ENCODE data around the gene ZNF629. TPM values are rescaled to one million over a fixed set of nuclear protein-coding genes. Genes with fewer than 3 reads are reported as not detected.

ZNF629 gene
- total and polyA plus RNA-seq, 8 donors = 4.5 to 8.6 (median 6.0) TPM

DNA sequence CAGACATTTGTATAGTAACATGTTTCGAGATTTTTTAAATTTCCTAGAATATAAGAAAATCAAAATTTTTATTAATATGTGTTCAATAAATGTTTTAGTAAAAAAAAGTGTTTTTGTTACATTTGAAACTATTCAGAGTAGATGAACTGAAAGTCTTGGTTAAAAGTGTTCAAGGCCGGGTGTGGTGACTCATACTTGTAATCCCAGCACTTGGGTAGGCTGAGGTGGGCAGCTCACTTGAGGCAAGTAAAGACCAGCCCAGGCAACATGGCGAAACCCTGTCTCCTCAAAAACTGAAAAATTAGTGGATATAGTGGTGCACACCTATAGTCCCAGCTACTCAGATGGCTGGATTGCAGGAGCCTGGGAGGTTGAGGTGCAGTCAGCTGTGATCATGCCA, 55.6 kb downstream of the ZNF629 start:
- TF ChIP-seq, protein P1, sequence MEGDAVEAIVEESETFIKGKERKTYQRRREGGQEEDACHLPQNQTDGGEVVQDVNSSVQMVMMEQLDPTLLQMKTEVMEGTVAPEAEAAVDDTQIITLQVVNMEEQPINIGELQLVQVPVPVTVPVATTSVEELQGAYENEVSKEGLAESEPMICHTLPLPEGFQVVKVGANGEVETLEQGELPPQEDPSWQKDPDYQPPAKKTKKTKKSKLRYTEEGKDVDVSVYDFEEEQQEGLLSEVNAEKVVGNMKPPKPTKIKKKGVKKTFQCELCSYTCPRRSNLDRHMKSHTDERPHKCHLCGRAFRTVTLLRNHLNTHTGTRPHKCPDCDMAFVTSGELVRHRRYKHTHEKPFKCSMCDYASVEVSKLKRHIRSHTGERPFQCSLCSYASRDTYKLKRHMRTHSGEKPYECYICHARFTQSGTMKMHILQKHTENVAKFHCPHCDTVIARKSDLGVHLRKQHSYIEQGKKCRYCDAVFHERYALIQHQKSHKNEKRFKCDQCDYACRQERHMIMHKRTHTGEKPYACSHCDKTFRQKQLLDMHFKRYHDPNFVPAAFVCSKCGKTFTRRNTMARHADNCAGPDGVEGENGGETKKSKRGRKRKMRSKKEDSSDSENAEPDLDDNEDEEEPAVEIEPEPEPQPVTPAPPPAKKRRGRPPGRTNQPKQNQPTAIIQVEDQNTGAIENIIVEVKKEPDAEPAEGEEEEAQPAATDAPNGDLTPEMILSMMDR (IDR thresholded peaks at IDR 0.05) = no peak
- no peak for FAIRE-seq
- H3K27ac ChIP-seq = no peak overlapping the region
- WGBS, 2 donors = 91 to 99% methylated on average over 3 of the region's 3 CpGs
- H3K4me1 ChIP-seq = no peaks in the 10 kb centered on the region
- no peak for ATAC-seq
- intact Hi-C loops (cut with DNase I) = no loop called here
- peaks cover 1 to 78% (median 33%) of the 10 kb centered on the region in 3 donors for H3K36me3 ChIP-seq
- no peaks in the 10 kb centered on the region for H3K9me3 ChIP-seq
- DNase-seq = no peak
- no peaks in the 10 kb centered on the region for H3K27me3 ChIP-seq
- H3K4me3 ChIP-seq = no peak overlapping the region

DNA sequence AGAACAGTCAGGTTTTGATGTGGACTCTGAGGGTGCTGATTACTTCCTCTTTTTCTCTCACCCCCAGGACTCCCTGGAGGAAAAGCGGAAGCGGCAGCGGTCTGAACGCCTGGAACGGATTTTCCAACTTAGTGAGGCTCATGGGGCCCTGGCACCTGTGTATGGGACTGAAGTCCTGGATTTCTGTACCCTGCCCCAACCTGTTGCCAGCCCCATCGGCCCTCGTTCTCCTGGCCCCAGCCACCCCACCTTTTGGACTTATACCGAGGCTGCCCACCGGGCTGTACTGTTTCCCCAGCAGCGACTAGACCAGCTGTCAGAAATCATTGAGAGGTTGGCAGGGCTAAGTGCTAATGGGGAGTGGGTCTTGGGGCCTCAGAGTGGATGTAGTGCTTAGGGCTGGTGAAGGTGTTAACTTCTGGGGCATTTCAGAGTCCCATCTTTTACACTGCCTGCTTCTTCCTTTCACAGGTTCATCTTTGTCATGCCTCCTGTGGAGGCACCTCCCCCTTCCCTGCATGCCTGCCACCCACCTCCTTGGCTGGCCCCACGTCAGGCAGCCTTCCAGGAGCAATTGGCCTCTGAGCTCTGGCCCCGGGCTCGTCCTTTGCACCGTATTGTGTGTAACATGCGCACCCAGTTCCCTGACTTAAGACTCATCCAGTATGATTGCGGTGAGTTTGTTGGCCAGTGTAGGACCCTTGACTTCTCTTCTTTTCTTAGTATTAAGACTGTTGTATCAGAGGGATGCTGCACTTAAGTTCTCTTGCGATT, 57.9 kb downstream of the ZNF629 start:
- H3K4me1 ChIP-seq = peaks cover 0 to 5% (median 0%) of the 10 kb centered on the region in 3 donors
- ATAC-seq (no peak), FAIRE-seq (no peak), DNase-seq (peak in 1 of 6 donors; percentile 27)
- TF ChIP-seq, protein P1 (IDR thresholded peaks at IDR 0.05) = no peak
- H3K4me3 ChIP-seq = no peak overlapping the region
- intact Hi-C loops (cut with DNase I) = no loop called here
- H3K27me3 ChIP-seq = no peaks in the 10 kb centered on the region
- H3K9me3 ChIP-seq = no peaks in the 10 kb centered on the region
- WGBS, 2 donors = 87 to 89% methylated on average over 17 of the region's 17 CpGs
- H3K36me3 ChIP-seq = peaks cover 3 to 76% (median 36%) of the 10 kb centered on the region in 3 donors
- H3K27ac ChIP-seq = no peak overlapping the region

Other genes with a start within 250 kb of the ZNF629 start
- gene ZNF764, start 228.8 kb downstream of the ZNF629 start, total RNA-seq = 1 to 10 TPM; 3.1 to 5.6 (median 4.0) TPM
- gene ZNF764, start 228.8 kb downstream of the ZNF629 start, polyA plus RNA-seq = 1 to 10 TPM; 4.8 to 5.4 TPM
- gene ZNF688, start 215.5 kb downstream of the ZNF629 start, total RNA-seq = 10 to 100 TPM in 2 of 6 donors, 1 to 10 TPM in 4; 7.6 to 11.3 (median 9.6) TPM
- gene ZNF688, start 215.5 kb downstream of the ZNF629 start, polyA plus RNA-seq = 10 to 100 TPM; 24.3 to 26.4 TPM
- 10 to 100 TPM in 1 of 6 donors, 1 to 10 TPM in 5; 7.1 to 12.1 (median 8.1) TPM for gene ZNF785, start 201.5 kb downstream of the ZNF629 start, total RNA-seq
- 1 to 10 TPM; 6.3 to 8.4 TPM for gene ZNF785, start 201.5 kb downstream of the ZNF629 start, polyA plus RNA-seq
- gene ZNF689, start 176.8 kb downstream of the ZNF629 start, total RNA-seq = 1 to 10 TPM; 4.2 to 6.1 (median 5.4) TPM
- gene ZNF689, start 176.8 kb downstream of the ZNF629 start, polyA plus RNA-seq = 1 to 10 TPM; 2.9 to 4.4 TPM
- gene PRR14, start 136.2 kb downstream of the ZNF629 start, total RNA-seq = 10 to 100 TPM; 23.5 to 44.8 (median 26.8) TPM
- 100 to 1,000 TPM; 120 to 164 TPM for gene PRR14, start 136.2 kb downstream of the ZNF629 start, polyA plus RNA-seq
- 10 to 100 TPM; 16.1 to 40.4 (median 21.9) TPM for gene FBRS, start 128.8 kb downstream of the ZNF629 start, total RNA-seq
- 10 to 100 TPM; 47.0 to 60.0 TPM for gene FBRS, start 128.8 kb downstream of the ZNF629 start, polyA plus RNA-seq
- gene SRCAP, start 88.0 kb downstream of the ZNF629 start, total RNA-seq = 10 to 100 TPM; 21.3 to 39.6 (median 27.4) TPM
- 10 to 100 TPM in 1 of 2 donors, 1 to 10 TPM in 1; 7.5 to 34.0 TPM for gene SRCAP, start 88.0 kb downstream of the ZNF629 start, polyA plus RNA-seq
- gene PHKG2, start 38.8 kb downstream of the ZNF629 start, total RNA-seq = 10 to 100 TPM in 3 of 6 donors, 1 to 10 TPM in 3; 7.9 to 15.7 (median 9.5) TPM
- gene PHKG2, start 38.8 kb downstream of the ZNF629 start, polyA plus RNA-seq = 10 to 100 TPM; 42.1 to 42.3 TPM
- 1 to 10 TPM; 1.7 to 5.7 (median 3.0) TPM for gene CFAP119, start 25.1 kb downstream of the ZNF629 start, total RNA-seq
- gene CFAP119, start 25.1 kb downstream of the ZNF629 start, polyA plus RNA-seq = 10 to 100 TPM; 21.4 to 32.1 TPM
- gene RNF40, start 24.9 kb downstream of the ZNF629 start, total RNA-seq = 10 to 100 TPM; 37.7 to 66.6 (median 40.6) TPM
- 10 to 100 TPM; 65.3 to 68.4 TPM for gene RNF40, start 24.9 kb downstream of the ZNF629 start, polyA plus RNA-seq
- 10 to 100 TPM in 4 of 6 donors, 1 to 10 TPM in 2; 9.2 to 14.1 (median 10.7) TPM for gene BCL7C, start 106.9 kb upstream of the ZNF629 start, total RNA-seq
- 10 to 100 TPM; 22.3 to 29.3 TPM for gene BCL7C, start 106.9 kb upstream of the ZNF629 start, polyA plus RNA-seq
- gene CTF1, start 109.4 kb upstream of the ZNF629 start, total RNA-seq = 1 to 10 TPM; 1.6 to 3.2 (median 1.9) TPM
- 1 to 10 TPM; 2.5 to 2.9 TPM for gene CTF1, start 109.4 kb upstream of the ZNF629 start, polyA plus RNA-seq
- 10 to 100 TPM in 1 of 6 donors, 1 to 10 TPM in 5; 3.8 to 13.5 (median 4.6) TPM for gene FBXL19, start 136.4 kb upstream of the ZNF629 start, total RNA-seq
- gene FBXL19, start 136.4 kb upstream of the ZNF629 start, polyA plus RNA-seq = 10 to 100 TPM; 10.1 to 26.8 TPM
- gene ORAI3, start 161.9 kb upstream of the ZNF629 start, total RNA-seq = 10 to 100 TPM in 4 of 6 donors, 1 to 10 TPM in 2; 8.6 to 12.5 (median 11.4) TPM
- 10 to 100 TPM in 1 of 2 donors, 1 to 10 TPM in 1; 9.5 to 10.3 TPM for gene ORAI3, start 161.9 kb upstream of the ZNF629 start, polyA plus RNA-seq
- 10 to 100 TPM in 1 of 6 donors, 1 to 10 TPM in 5; 6.5 to 10.6 (median 8.3) TPM for gene SETD1A, start 170.5 kb upstream of the ZNF629 start, total RNA-seq
- gene SETD1A, start 170.5 kb upstream of the ZNF629 start, polyA plus RNA-seq = 10 to 100 TPM; 12.8 to 17.9 TPM
- gene HSD3B7, start 198.0 kb upstream of the ZNF629 start, total RNA-seq = 10 to 100 TPM; 14.2 to 32.1 (median 17.3) TPM
- 10 to 100 TPM; 16.6 to 28.4 TPM for gene HSD3B7, start 198.0 kb upstream of the ZNF629 start, polyA plus RNA-seq
- gene STX1B, start 223.4 kb upstream of the ZNF629 start, total RNA-seq = 1 to 10 TPM in 1 of 6 donors, under 1 TPM in 5; 0.16 to 1.4 (median 0.56) TPM
- 1 to 10 TPM in 1 of 2 donors, under 1 TPM in 1; 0.82 to 2.4 TPM for gene STX1B, start 223.4 kb upstream of the ZNF629 start, polyA plus RNA-seq
- 10 to 100 TPM; 22.2 to 48.9 (median 26.9) TPM for gene STX4, start 246.4 kb upstream of the ZNF629 start, total RNA-seq
- gene STX4, start 246.4 kb upstream of the ZNF629 start, polyA plus RNA-seq = 10 to 100 TPM; 91.8 to 94.4 TPM

Measured in pancreas (tissue), 10 donors.